ENCODE results near the gene BCAS4.
A peak's percentile ranks its signal among the peaks of the same experiment; 100 is the strongest.

BCAS4 gene

DNA sequence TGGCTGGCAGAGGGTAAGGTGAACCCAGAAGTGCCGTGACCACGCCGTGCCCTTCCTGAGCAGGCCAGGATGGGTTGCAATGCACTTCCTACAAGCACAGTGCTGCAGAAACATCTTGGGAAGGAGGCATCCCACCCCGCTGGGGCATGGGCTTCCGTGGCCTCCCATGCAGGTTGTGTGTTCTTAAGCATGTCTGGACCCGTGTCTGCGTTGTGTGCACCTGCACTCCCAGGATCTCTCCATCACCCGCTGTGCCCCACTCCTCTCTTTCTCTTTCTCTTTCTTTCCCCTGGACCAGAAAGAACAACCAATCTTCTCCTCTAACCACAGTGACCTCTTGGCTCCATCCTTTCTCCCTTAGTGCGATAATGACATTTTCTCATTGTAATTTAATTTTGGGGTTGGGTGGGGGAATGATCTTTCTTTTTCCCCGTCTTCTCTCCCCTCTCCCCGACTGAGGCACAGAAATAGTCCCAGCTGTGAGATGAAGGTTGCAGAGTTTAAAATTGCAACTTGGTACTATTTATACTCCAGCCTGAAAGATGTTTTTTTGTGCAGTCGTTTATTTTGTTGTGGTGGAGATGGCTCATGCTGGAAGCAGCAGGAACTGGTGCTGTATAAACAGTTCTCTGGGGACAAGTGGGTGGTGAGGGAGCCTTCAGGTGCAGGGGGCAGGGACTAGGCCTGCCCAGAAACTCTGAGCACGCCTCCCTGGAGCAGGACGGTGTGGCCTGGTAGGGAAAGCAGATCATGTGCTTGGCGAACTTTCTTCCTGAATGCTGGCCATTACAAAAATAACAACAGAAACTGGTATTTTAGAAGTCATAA is 20.5 kb downstream of the BCAS4 start:
- no peak for TF ChIP-seq YY1 (IDR thresholded peaks at IDR 0.05; ENCODE audit: low read depth)
- no peak for TF ChIP-seq NFIC (IDR thresholded peaks at IDR 0.05)

DNA sequence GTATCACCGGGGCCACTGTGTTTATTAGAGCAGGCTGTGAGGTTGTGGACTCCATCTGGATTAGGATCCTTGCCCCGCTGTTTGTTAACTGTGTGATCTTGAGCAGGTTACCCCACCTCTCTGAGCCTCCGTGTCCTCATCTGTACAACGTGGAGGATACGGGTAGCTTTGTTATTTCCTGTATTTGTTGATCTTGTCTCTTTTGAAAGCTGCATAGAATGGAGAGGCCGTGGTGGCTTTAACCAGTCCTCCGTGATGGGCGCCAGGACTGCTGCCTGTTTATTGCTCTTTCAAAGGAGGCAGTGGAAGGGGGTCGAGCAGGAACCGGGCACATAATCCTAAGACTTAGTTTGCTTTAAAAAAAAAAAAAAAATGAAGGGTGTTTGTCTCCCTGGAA is 22.9 kb downstream of the BCAS4 start:
- TF ChIP-seq EP300 (IDR thresholded peaks at IDR 0.05; ENCODE audit: borderline replicate concordance) = no peak
- TF ChIP-seq CREB1 (IDR thresholded peaks at IDR 0.05; ENCODE audit: low read depth) = no peak
- no peak for TF ChIP-seq YY1 (IDR thresholded peaks at IDR 0.05; ENCODE audit: low read depth)
- TF ChIP-seq TAF1 (IDR thresholded peaks at IDR 0.05; ENCODE audit: low read depth) = no peak
- TF ChIP-seq TEAD4 (IDR thresholded peaks at IDR 0.05) = no peak
- TF ChIP-seq, protein P1, sequence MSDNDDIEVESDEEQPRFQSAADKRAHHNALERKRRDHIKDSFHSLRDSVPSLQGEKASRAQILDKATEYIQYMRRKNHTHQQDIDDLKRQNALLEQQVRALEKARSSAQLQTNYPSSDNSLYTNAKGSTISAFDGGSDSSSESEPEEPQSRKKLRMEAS (IDR thresholded peaks at IDR 0.05) = no peak
- no peak for TF ChIP-seq EGR1 (IDR thresholded peaks at IDR 0.05)
- TF ChIP-seq CEBPB (IDR thresholded peaks at IDR 0.05) = no peak
- no peak for TF ChIP-seq ZBTB7A (IDR thresholded peaks at IDR 0.05; ENCODE audit: low read depth)

DNA sequence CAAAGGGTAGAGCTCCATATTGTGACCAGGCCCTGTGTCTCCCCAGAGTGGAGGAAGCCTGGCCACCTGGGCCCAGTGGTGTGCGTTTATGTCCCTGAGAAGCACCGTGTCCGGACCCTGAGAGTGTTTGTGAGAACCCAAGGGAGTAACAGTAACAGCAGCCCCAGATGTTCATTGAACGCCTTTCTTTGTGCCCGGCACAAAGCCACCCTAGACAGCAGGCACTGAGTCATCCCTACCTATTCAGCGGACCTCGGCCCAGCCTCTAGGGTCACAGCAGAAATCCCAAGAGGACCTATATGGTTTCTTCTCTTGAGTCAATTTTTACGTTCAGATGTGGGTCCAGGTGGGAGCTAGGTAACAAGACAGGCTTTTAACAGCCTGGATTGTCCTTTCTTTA is 24.5 kb downstream of the BCAS4 start:
- TF ChIP-seq, protein P2, sequence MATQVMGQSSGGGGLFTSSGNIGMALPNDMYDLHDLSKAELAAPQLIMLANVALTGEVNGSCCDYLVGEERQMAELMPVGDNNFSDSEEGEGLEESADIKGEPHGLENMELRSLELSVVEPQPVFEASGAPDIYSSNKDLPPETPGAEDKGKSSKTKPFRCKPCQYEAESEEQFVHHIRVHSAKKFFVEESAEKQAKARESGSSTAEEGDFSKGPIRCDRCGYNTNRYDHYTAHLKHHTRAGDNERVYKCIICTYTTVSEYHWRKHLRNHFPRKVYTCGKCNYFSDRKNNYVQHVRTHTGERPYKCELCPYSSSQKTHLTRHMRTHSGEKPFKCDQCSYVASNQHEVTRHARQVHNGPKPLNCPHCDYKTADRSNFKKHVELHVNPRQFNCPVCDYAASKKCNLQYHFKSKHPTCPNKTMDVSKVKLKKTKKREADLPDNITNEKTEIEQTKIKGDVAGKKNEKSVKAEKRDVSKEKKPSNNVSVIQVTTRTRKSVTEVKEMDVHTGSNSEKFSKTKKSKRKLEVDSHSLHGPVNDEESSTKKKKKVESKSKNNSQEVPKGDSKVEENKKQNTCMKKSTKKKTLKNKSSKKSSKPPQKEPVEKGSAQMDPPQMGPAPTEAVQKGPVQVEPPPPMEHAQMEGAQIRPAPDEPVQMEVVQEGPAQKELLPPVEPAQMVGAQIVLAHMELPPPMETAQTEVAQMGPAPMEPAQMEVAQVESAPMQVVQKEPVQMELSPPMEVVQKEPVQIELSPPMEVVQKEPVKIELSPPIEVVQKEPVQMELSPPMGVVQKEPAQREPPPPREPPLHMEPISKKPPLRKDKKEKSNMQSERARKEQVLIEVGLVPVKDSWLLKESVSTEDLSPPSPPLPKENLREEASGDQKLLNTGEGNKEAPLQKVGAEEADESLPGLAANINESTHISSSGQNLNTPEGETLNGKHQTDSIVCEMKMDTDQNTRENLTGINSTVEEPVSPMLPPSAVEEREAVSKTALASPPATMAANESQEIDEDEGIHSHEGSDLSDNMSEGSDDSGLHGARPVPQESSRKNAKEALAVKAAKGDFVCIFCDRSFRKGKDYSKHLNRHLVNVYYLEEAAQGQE (IDR thresholded peaks at IDR 0.05; ENCODE audit: low read depth) = no peak
- no peak for TF ChIP-seq FOXM1 (IDR thresholded peaks at IDR 0.05; ENCODE audit: borderline replicate concordance, low read depth)
- no peak for TF ChIP-seq RAD21 (IDR thresholded peaks at IDR 0.05; ENCODE audit: low read depth)
- no peak for TF ChIP-seq NFIC (IDR thresholded peaks at IDR 0.05)
- no peak for TF ChIP-seq CREB1 (IDR thresholded peaks at IDR 0.05; ENCODE audit: low read depth)
- no peak for TF ChIP-seq TCF12 (IDR thresholded peaks at IDR 0.05; ENCODE audit: low read depth)
- no peak for TF ChIP-seq YY1 (IDR thresholded peaks at IDR 0.05; ENCODE audit: low read depth)
- no peak for TF ChIP-seq TEAD4 (IDR thresholded peaks at IDR 0.05)
- TF ChIP-seq, protein P1 (IDR thresholded peaks at IDR 0.05) = no peak
- TF ChIP-seq EP300 (IDR thresholded peaks at IDR 0.05; ENCODE audit: borderline replicate concordance) = no peak
- no peak for TF ChIP-seq TAF1 (IDR thresholded peaks at IDR 0.05; ENCODE audit: low read depth)
- no peak for TF ChIP-seq EGR1 (IDR thresholded peaks at IDR 0.05)
- TF ChIP-seq ZBTB7A (IDR thresholded peaks at IDR 0.05; ENCODE audit: low read depth) = no peak
- TF ChIP-seq, protein P3, sequence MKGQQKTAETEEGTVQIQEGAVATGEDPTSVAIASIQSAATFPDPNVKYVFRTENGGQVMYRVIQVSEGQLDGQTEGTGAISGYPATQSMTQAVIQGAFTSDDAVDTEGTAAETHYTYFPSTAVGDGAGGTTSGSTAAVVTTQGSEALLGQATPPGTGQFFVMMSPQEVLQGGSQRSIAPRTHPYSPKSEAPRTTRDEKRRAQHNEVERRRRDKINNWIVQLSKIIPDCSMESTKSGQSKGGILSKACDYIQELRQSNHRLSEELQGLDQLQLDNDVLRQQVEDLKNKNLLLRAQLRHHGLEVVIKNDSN (IDR thresholded peaks at IDR 0.05) = no peak
- no peak for TF ChIP-seq CEBPB (IDR thresholded peaks at IDR 0.05)

DNA sequence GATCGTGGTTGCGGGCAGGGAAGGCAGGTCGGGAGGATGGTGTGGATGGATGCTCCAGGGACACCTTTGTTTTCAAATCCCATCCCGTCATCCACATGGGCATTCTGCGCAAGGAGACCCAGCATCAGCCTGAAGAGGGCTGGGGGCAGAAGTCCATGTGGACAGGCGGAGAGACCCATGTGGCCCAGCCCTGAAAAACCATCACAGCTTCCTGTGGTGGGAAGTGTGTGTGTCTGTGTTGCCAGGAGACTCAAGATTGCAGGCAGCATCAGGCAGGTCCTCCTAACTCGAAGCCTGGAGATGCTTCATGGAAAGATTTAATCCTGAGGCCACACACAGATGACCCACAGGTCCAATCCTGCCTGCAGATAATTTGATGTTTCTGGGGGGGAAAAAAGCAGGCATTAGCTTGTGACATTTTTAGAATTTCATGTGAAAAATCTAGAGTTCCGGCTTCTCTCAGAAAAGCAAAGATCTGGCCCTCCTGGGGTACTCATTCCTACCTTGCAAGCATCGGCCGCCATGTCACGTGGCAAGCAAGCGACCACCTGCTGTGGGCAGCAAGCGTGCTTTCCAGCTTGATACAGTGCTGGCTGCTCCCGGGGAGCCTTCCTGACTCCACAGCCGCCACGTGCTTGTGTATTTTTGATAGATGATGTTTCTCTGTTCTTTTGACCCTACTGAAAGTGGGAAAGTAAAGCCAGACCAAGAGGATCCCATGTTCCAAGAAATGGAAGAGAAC is 25.8 kb downstream of the BCAS4 start:
- TF ChIP-seq, protein P1 (IDR thresholded peaks at IDR 0.05) = peak; percentile 75
- no peak for TF ChIP-seq EGR1 (IDR thresholded peaks at IDR 0.05)
- TF ChIP-seq, protein P3 (IDR thresholded peaks at IDR 0.05) = peak; percentile 79

DNA sequence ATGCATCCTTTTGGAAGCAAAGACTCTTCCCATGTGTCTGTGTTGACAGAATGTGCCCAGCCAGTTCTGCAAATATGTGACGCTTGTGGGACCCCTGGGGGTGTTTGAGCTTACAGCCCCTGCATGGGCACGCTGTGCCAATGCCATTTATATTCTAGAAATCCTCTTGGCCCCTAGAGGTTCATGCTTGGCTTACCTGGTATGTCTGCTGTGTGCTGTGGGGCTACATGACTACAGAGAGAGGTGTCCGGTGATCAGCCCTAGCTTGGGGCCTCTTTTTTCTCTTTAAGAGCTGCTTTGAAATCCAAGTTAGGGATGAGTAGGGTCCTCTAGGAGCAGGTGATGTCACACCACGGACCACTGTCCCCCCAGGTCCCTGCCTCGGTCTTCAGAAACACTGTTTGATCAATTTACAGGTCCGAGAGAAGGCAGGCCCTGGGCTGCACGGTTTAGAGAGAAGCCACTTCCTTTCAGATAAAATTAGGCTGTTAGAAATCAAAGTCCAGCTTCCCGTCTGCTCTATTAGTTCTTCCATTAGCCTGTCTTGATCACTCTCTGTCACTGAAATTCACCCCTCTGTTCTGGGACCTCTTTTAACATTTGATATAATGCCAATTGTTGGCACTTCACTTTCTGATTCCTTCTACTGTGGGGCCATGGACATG is 26.5 kb downstream of the BCAS4 start:
- TF ChIP-seq, protein P3 (IDR thresholded peaks at IDR 0.05) = no peak
- TF ChIP-seq, protein P1 (IDR thresholded peaks at IDR 0.05) = no peak
- TF ChIP-seq NFIC (IDR thresholded peaks at IDR 0.05) = no peak
- TF ChIP-seq FOXM1 (IDR thresholded peaks at IDR 0.05; ENCODE audit: borderline replicate concordance, low read depth) = no peak
- TF ChIP-seq RAD21 (IDR thresholded peaks at IDR 0.05; ENCODE audit: low read depth) = no peak
- no peak for TF ChIP-seq CREB1 (IDR thresholded peaks at IDR 0.05; ENCODE audit: low read depth)
- TF ChIP-seq YY1 (IDR thresholded peaks at IDR 0.05; ENCODE audit: low read depth) = no peak
- TF ChIP-seq EP300 (IDR thresholded peaks at IDR 0.05; ENCODE audit: borderline replicate concordance) = no peak
- TF ChIP-seq EGR1 (IDR thresholded peaks at IDR 0.05) = no peak
- TF ChIP-seq TAF1 (IDR thresholded peaks at IDR 0.05; ENCODE audit: low read depth) = no peak
- TF ChIP-seq, protein P2 (IDR thresholded peaks at IDR 0.05; ENCODE audit: low read depth) = no peak

Measured in Ishikawa (cell line).